AG04449 (cell line): ENCODE measurements around the gene FGD5.

ENCODE experiments used
- CTCF ChIA-PET: fragments of 350-600 bp; formaldehyde crosslinking; extraction: SDS; loops from one replicate; lab custom pipeline; 2021; ENCODE audit warnings: antibody characterized with exemption; lab: Yijun Ruan, JAX
- POLR2A ChIA-PET: fragments of 400-600, 350-600 bp; formaldehyde crosslinking; extraction: SDS; loops from one replicate; lab custom pipeline; 2020; ENCODE audit warnings: antibody characterized with exemption, inconsistent platforms; lab: Yijun Ruan, JAX
- DNase-seq: peaks from one replicate; pipeline ENCODE4 v3.0.0-alpha.2; 2010; ENCODE audit warnings: low read depth, low spot score
- H3K4me3 ChIP-seq: 2 replicates; pipeline ENCODE4 v1.5.1; 2011; ENCODE audit warnings: low read depth, mild to moderate bottlenecking, control low read depth, low read length
- CTCF ChIP-seq: IDR thresholded peaks from one replicate; pipeline ENCODE4 v1.5.1; 2011; ENCODE audit warnings: mild to moderate bottlenecking, moderate library complexity, low read length, control low read depth, inconsistent platforms; ENCODE audit not compliant: insufficient read depth; ENCODE audit errors: missing control alignments

Gene FGD5

DNA sequence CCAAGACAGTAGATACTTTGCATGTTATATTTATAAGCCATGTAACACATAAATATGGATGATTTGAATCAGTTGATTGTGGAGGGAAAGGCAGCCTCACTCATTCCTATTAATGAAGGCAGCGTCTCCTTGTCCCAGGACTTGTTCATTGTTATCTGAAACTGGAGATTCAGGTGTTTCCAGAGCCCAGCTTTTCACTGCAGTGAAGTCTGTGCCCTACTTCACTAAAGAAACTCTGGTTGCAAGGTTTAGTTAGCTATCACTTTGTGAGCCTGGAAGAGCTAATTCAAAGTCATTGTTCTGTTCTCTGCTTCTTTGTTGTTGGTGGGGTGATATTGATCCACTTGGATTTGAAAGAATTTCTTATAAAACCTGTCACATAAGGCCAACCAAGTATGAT lies 138.4 kb downstream of the FGD5 start:
- ChIA-PET CTCF (no interaction called here), POLR2A (interaction anchor here (1.2 kb wide), 1 partner anchor 10 kb away, joined by 4 read pairs; the partner anchor contains the start of gene NR2C2)
- no peak overlapping the region for H3K4me3 ChIP-seq
- TF ChIP-seq CTCF, result no peak
- DNase-seq, result no peak

- POLR2A ChIA-PET, result interaction anchor here (1.2 kb wide), 1 partner anchor 11 kb away, joined by 4 read pairs; the partner anchor contains the start of gene NR2C2
Observed at GRCh38 chr3:14957925-14958324, 139.2 kb downstream of the FGD5 start.

GRCh38 chr3:14959359-14959943 lies 140.7 kb downstream of the FGD5 start:
- ChIA-PET POLR2A (no interaction called here), CTCF (no interaction called here)
- H3K4me3 ChIP-seq, result no peak overlapping the region
- no peak for DNase-seq
- TF ChIP-seq CTCF, result no peak

More at GRCh38 chr3:14957925-14958324, 139.2 kb downstream of the FGD5 start:
- no peak overlapping the region for H3K4me3 ChIP-seq
- CTCF ChIA-PET, result no interaction called here
- TF ChIP-seq CTCF, result no peak
- no peak for DNase-seq

- H3K4me3 ChIP-seq, result no peak overlapping the region
- no peak for DNase-seq
- CTCF ChIA-PET, result no interaction called here
- POLR2A ChIA-PET, result interaction anchor here (1.2 kb wide), 1 partner anchor 16 kb away, joined by 5 read pairs; the partner anchor contains the start of gene NR2C2
- no peak for TF ChIP-seq CTCF
Observed at GRCh38 chr3:14962762-14963161, 144.0 kb downstream of the FGD5 start.

- no peak for TF ChIP-seq CTCF
- no peak overlapping the region for H3K4me3 ChIP-seq
- DNase-seq, result no peak
- ChIA-PET POLR2A (no interaction called here), CTCF (no interaction called here)
Observed at GRCh38 chr3:14967285-14967684, 148.5 kb downstream of the FGD5 start.

DNA sequence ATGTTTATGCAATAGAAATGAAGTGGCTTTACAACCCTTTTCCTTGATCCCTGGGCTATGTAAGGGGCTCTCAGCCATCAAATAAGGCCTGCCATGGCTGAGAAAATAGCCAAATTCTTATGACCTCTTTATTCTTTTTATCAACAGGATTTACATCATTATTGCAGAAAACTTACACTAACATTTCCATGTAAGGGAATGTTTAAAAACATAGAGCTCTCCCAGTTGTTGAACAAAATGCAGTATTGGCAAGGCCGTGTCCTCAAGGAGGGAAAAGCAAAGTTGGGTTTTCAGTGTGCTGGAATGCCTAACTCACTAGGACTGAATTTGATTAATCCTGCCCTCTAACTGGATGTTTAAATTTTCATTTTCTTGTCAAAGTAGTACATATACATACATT lies 150.9 kb downstream of the FGD5 start:
- ChIA-PET CTCF (no interaction called here), POLR2A (no interaction called here)
- TF ChIP-seq CTCF, result no peak
- H3K4me3 ChIP-seq, result no peak overlapping the region
- DNase-seq, result no peak
